ENCODE measurements around the gene GHRH. TPM values are rescaled to one million over a fixed set of nuclear protein-coding genes. Genes with fewer than 3 reads are reported as not detected.

The GHRH gene
- total and polyA plus RNA-seq, 2 of the 4 experiments (the other 2 are of a cell fraction), result not detected

DNA sequence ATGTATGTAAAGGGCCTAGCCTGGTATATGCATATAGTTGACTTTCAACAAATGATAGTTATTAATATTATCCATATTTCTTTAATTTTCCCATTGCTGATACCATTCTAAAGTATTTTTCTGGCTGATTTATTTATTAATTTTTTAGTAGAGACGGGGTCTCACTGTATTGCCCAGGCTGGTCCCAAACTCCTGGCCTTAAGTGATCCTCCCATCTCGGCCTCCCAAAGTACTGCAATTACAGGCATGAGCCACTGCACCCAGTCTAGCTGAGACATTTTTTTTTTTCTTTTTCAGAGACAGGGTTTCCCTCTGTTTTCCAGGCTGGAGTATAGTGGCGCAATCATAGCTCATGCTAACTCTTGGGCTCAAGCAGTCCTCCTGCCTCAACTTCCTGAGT is 52.4 kb downstream of the GHRH start:
- dilution Hi-C loops (cut with HindIII; ENCODE audit: low sequenced_read_pairs, unreplicated experiment), result no loop called here
- Histone ChIP-seq H2BK20ac (ENCODE audit: low read depth, low read length) (no peak overlapping the region), H3K9me3 (ENCODE audit: control insufficient read depth, insufficient read depth, low read length) (no peaks in the 10 kb centered on the region), H3K4ac (ENCODE audit: low read depth, low read length) (no peak overlapping the region), H2BK5ac (ENCODE audit: low read depth, low read length, poor library complexity, severe bottlenecking) (no peak overlapping the region), H3K9me1 (ENCODE audit: insufficient read depth, low read length) (peaks cover 6% of the 10 kb centered on the region; the same call in 1 of the 2 replicates), H3K4me2 (ENCODE audit: low read depth, low read length) (no peak overlapping the region), H3K27ac (ENCODE audit: insufficient read depth, low read length) (no peak overlapping the region), H3K9ac (ENCODE audit: low read depth, low read length) (no peak overlapping the region), H4K91ac (ENCODE audit: insufficient read depth, low read depth, low read length) (no peak overlapping the region), H3K23ac (ENCODE audit: low read depth, low read length) (no peak overlapping the region), H3K79me1 (ENCODE audit: low read depth in 1 of 2, low read length in 2 of 2) (peaks cover 17 to 35% of the 10 kb centered on the region in 2 experiments), H3K56ac (ENCODE audit: extremely low read depth, insufficient read depth, low read length) (no peak overlapping the region), H4K20me1 (ENCODE audit: insufficient read depth, low read length) (peaks cover 10% of the 10 kb centered on the region), H3K36me3 (ENCODE audit: control insufficient read depth, insufficient read depth, low read length) (peaks cover 52% of the 10 kb centered on the region), H4K8ac (ENCODE audit: low read depth in 2 of 2, low read length in 2 of 2) (no peak overlapping the region), H2AK9ac (replicated peaks; ENCODE audit: low read depth, low read length, poor library complexity) (no peak overlapping the region), H2AFZ (replicated peaks; ENCODE audit: low read length, poor library complexity) (no peak overlapping the region), H2AK5ac (ENCODE audit: low read depth, low read length) (no peak overlapping the region), H3K4me3 (ENCODE audit: insufficient read depth, low read depth, low read length) (no peak overlapping the region), H3K14ac (replicated peaks; ENCODE audit: low read depth, low read length) (no peak overlapping the region), H2BK120ac (ENCODE audit: low read depth, low read length) (no peak overlapping the region), H4K5ac (ENCODE audit: low read depth, low read length) (no peak overlapping the region), H2BK15ac (ENCODE audit: low read depth, low read length) (no peak overlapping the region), H3K18ac (ENCODE audit: low read depth, low read length) (no peak overlapping the region), H3K4me1 (ENCODE audit: control insufficient read depth, insufficient read depth, low read length) (peaks cover 3% of the 10 kb centered on the region), H3K27me3 (ENCODE audit: control insufficient read depth, insufficient read depth, low read length) (no peaks in the 10 kb centered on the region)
- intact Hi-C loops (cut with micrococcal nuclease), result no loop called here
- ATAC-seq (ENCODE audit: low read depth) (no peak), DNase-seq (no peak)
- ChIA-PET POLR2A (ENCODE audit: unreplicated experiment) (no interaction called here), CTCF (interaction anchor here (0.6 kb wide), 1 partner anchor 17 kb away, joined by 3 read pairs; no protein-coding TSS in a partner anchor)
- WGBS, 2 experiments (ENCODE audit: extremely low coverage in 2 of 2, insufficient read length in 1 of 2), result no CpG with 5 or more reads among the region's 3 CpGs
- in situ Hi-C loops (cut with MboI; ENCODE audit: low sequenced_read_pairs), result loop anchor here (10.0 kb wide), 1 partner anchor 176 kb away; no protein-coding TSS in a partner anchor
- no TSS peak for BruUV-seq (replicated peaks)
- TF ChIP-seq RCOR1 (IDR thresholded peaks at IDR 0.05; ENCODE audit: insufficient replicate concordance, low read length) (no peak), USF2 (IDR thresholded peaks at IDR 0.05; ENCODE audit: low read depth, low read length) (no peak), MAFK (IDR thresholded peaks at IDR 0.05; ENCODE audit: low read depth, low read length) (no peak), CHD1 (IDR thresholded peaks at IDR 0.05; ENCODE audit: low read depth, low read length) (no peak), CTCF (conservative IDR thresholded peaks at IDR 0.05; ENCODE audit: low read depth, low read length) (no peak), FOS (IDR thresholded peaks at IDR 0.05; ENCODE audit: low read depth, low read length) (no peak), RFX5 (IDR thresholded peaks at IDR 0.05; ENCODE audit: low read depth, low read length) (no peak), MAZ (IDR thresholded peaks at IDR 0.05; ENCODE audit: borderline replicate concordance, low read depth, low read length) (no peak), POLR2A (IDR thresholded peaks at IDR 0.05; ENCODE audit: low read depth, low read length) (no peak), BHLHE40 (IDR thresholded peaks at IDR 0.05; ENCODE audit: low read depth, low read length) (no peak)
- TF ChIP-seq, protein P1, sequence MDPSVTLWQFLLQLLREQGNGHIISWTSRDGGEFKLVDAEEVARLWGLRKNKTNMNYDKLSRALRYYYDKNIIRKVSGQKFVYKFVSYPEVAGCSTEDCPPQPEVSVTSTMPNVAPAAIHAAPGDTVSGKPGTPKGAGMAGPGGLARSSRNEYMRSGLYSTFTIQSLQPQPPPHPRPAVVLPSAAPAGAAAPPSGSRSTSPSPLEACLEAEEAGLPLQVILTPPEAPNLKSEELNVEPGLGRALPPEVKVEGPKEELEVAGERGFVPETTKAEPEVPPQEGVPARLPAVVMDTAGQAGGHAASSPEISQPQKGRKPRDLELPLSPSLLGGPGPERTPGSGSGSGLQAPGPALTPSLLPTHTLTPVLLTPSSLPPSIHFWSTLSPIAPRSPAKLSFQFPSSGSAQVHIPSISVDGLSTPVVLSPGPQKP (IDR thresholded peaks at IDR 0.05; ENCODE audit: borderline replicate concordance, low read depth, low read length), result no peak

Measured in IMR-90 (cell line).